Liver (tissue), 9 donors: ENCODE data around the gene SON. TPM values are rescaled to one million over a fixed set of nuclear protein-coding genes. Genes with fewer than 3 reads are reported as not detected.

Experiments
- DNase-seq: peaks from one replicate; pipeline ENCODE4 v3.0.0-alpha.2; 2017; ENCODE audit warnings: low spot score
- H3K27ac ChIP-seq, 2 donors: one replicate each; pipeline ENCODE4 v1.7.0; 2013; ENCODE audit warnings: inconsistent platforms in 2 of 2, low read length in 2 of 2, control low read depth in 1 of 2, low read depth in 1 of 2, mild to moderate bottlenecking in 1 of 2
- H3K27me3 ChIP-seq, 4 donors: one replicate each; pipeline versions ENCODE4 v1.6.1 to v1.7.0; 2013; ENCODE audit warnings: low read length in 3 of 4, inconsistent platforms in 1 of 4, mild to moderate bottlenecking in 1 of 4, moderate library complexity in 1 of 4; ENCODE audit not compliant: control insufficient read depth in 4 of 4, insufficient read depth in 4 of 4
- H3K36me3 ChIP-seq, 4 donors: one replicate each; pipeline versions ENCODE4 v1.6.1 to v1.7.0; 2013; ENCODE audit warnings: low read length in 3 of 4, mild to moderate bottlenecking in 3 of 4, low read depth in 1 of 4, moderate library complexity in 1 of 4; ENCODE audit not compliant: control insufficient read depth in 4 of 4, insufficient read depth in 3 of 4
- H3K4me1 ChIP-seq, 4 donors: one replicate each; pipeline versions ENCODE4 v1.6.1 to v1.7.0; 2013; ENCODE audit warnings: low read length in 3 of 4, mild to moderate bottlenecking in 3 of 4, moderate library complexity in 1 of 4; ENCODE audit not compliant: control insufficient read depth in 4 of 4, insufficient read depth in 4 of 4
- H3K4me3 ChIP-seq, 3 donors: one replicate each; pipeline versions ENCODE4 v1.6.1 to v1.7.0; 2013; ENCODE audit warnings: low read length in 3 of 3, control low read depth in 1 of 3, low read depth in 1 of 3, mild to moderate bottlenecking in 1 of 3
- H3K9ac ChIP-seq, 2 donors: one replicate each; pipeline ENCODE4 v1.7.0; 2013; ENCODE audit warnings: low read length in 2 of 2, mild to moderate bottlenecking in 2 of 2, moderate library complexity in 2 of 2, control low read depth in 1 of 2, low read depth in 1 of 2
- H3K9me3 ChIP-seq, 4 donors: one replicate each; pipeline versions ENCODE4 v1.6.1 to v1.7.0; 2013; ENCODE audit warnings: low read length in 3 of 4; ENCODE audit not compliant: control insufficient read depth in 4 of 4
- EGR1 ChIP-seq, 2 donors: IDR thresholded peaks; 2 replicates each; pipeline ENCODE4 v1.6.1; 2016 to 2018; ENCODE audit warnings: antibody characterized with exemption in 2 of 2, low read depth in 2 of 2
- FOXA1 ChIP-seq: IDR thresholded peaks from 2 replicates; pipeline ENCODE4 v1.6.1; 2016; ENCODE audit warnings: antibody characterized with exemption
- FOXA2 ChIP-seq: IDR thresholded peaks from 2 replicates; pipeline ENCODE4 v1.6.1; 2016; ENCODE audit warnings: antibody characterized with exemption
- GABPA ChIP-seq, 2 donors: IDR thresholded peaks in 1 of 2; conservative IDR thresholded peaks in 1 of 2; 2 replicates each; pipeline ENCODE4 v1.6.1; 2016; ENCODE audit warnings: antibody characterized with exemption in 2 of 2, mild to moderate bottlenecking in 1 of 2, moderate library complexity in 1 of 2
- HNF4A ChIP-seq, 2 donors: conservative IDR thresholded peaks; 2 replicates each; pipeline ENCODE4 v1.6.1; 2016; ENCODE audit warnings: antibody characterized with exemption in 2 of 2, mild to moderate bottlenecking in 2 of 2
- HNF4G ChIP-seq: IDR thresholded peaks from 2 replicates; pipeline ENCODE4 v1.6.1; 2016; ENCODE audit warnings: antibody characterized with exemption
- JUND ChIP-seq, 2 donors: IDR thresholded peaks; 2 replicates each; pipeline ENCODE4 v1.6.1; 2016; ENCODE audit warnings: antibody characterized with exemption in 2 of 2
- NR2F2 ChIP-seq: IDR thresholded peaks from 2 replicates; pipeline ENCODE4 v1.6.1; 2016; ENCODE audit warnings: antibody characterized with exemption
- RAD21 ChIP-seq, 2 donors: IDR thresholded peaks; 2 replicates each; pipeline ENCODE4 v1.6.1; 2016; ENCODE audit warnings: antibody characterized with exemption in 2 of 2, mild to moderate bottlenecking in 2 of 2
- RXRA ChIP-seq, 2 donors: IDR thresholded peaks; 2 replicates each; pipeline ENCODE4 v1.6.1; 2017 to 2018; ENCODE audit warnings: antibody characterized with exemption in 2 of 2, mild to moderate bottlenecking in 1 of 2
- SP1 ChIP-seq: IDR thresholded peaks from 2 replicates; pipeline ENCODE4 v1.6.1; 2018; ENCODE audit warnings: antibody characterized with exemption, mild to moderate bottlenecking
- TAF1 ChIP-seq: conservative IDR thresholded peaks from 2 replicates; pipeline ENCODE4 v1.6.1; 2016; ENCODE audit warnings: antibody characterized with exemption, mild to moderate bottlenecking
- YY1 ChIP-seq: IDR thresholded peaks from 2 replicates; pipeline ENCODE4 v1.6.1; 2016; ENCODE audit warnings: antibody characterized with exemption, mild to moderate bottlenecking
- WGBS: extraction: QIAGEN DNeasy Blood & Tissue Kit; methylation state at CpG from one replicate; pipeline ENCODE4 v1.1.7; 2013; 5-methylcytosine and 5-hydroxymethylcytosine counted together
- polyA plus RNA-seq, 2 donors: library from polyadenylated mRNA; stranded (reverse) in 1 of 2; unstranded in 1 of 2; fragments of 200-250 nt in 1 of 2; fragments of >200 nt in 1 of 2; fragmentation: Nextera tagmentation in 1 of 2; extraction: Ambion mirVana in 1 of 2; gene quantifications; one replicate each; pipeline versions ENCODE4 v1.2.1 to v1.2.3, GENCODE V29; 2013 to 2015
- total RNA-seq, 2 donors: library from RNA; depleted of rRNA; stranded (reverse); fragments of >200 nt; gene quantifications; one replicate each; pipeline ENCODE4 v1.2.3, GENCODE V29; 2014
- TF ChIP-seq, protein P1 (sequence below): IDR thresholded peaks from 2 replicates; pipeline ENCODE4 v1.6.1; 2016; ENCODE audit warnings: antibody characterized with exemption
- TF ChIP-seq, protein P2 (sequence below): IDR thresholded peaks from 2 replicates; pipeline ENCODE4 v1.6.1; 2016; ENCODE audit warnings: antibody characterized with exemption, mild to moderate bottlenecking
- TF ChIP-seq, protein P3 (sequence below): fragments of 150-350 bp; IDR thresholded peaks from 2 replicates; pipeline ENCODE4 v1.5.1; 2017; ENCODE audit warnings: improper control_type of control experiment, low read depth, low read length; ENCODE audit not compliant: missing input control
- TF ChIP-seq, protein P4 (sequence below): IDR thresholded peaks from 2 replicates; pipeline ENCODE4 v1.6.1; 2016; ENCODE audit warnings: antibody characterized with exemption
- TF ChIP-seq, protein P5 (sequence below): IDR thresholded peaks from 2 replicates; pipeline ENCODE4 v1.6.1; 2016; ENCODE audit warnings: antibody characterized with exemption
- donor health status: healthy.
- donor health status: healthy.
- donor health status: healthy.
- donor health status: healthy.
- donor health status: healthy.

SON gene
- total and polyA plus RNA-seq, 4 donors, result 42.7 to 264 (median 157) TPM

DNA sequence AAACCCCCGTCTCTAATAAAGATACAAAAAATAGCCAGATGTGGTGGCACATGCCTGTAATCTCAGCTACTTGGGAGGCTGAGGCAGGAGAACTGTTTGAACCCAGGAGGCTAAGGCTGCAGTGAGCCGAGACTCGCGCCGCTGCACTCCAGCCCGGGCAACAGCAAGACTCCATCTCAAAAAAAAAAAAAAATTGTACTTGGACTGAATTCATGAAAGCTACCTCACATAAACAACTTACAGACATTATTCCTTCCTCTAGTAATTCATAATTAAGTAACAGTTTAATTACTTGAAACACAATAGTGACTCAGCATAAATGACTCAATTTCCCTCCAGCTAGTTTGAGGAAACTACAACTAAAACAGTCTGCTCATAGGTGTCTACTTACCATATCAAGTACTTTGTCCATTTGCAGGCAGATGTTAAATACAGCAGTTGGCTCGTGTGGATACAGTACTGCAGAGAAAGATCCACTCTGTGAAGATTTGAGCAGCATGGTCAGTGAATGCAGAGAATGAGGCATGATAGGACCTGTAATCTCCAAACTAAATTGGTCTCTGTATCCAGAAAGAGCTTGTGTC, 36.2 kb downstream of the SON start:
- H3K36me3 ChIP-seq, result peaks cover 3 to 16% (median 12%) of the 10 kb centered on the region in 4 donors
- H3K4me1 ChIP-seq, result peaks cover 1 to 18% (median 10%) of the 10 kb centered on the region in 4 donors
- no peak for DNase-seq
- no peak overlapping the region for H3K9ac ChIP-seq
- no peaks in the 10 kb centered on the region for H3K27me3 ChIP-seq
- whole genome bisulfite sequencing, result 95% methylated on average over 7 of the region's 7 CpGs
- H3K9me3 ChIP-seq, result no peaks in the 10 kb centered on the region
- H3K4me3 ChIP-seq, result no peak overlapping the region
- H3K27ac ChIP-seq, result no peak overlapping the region
- TF ChIP-seq RXRA (IDR thresholded peaks at IDR 0.05) (no peak), FOXA1 (no peak), HNF4A (conservative IDR thresholded peaks at IDR 0.05) (no peak), NR2F2 (no peak), RAD21 (IDR thresholded peaks at IDR 0.05) (no peak), YY1 (no peak), HNF4G (no peak), SP1 (no peak), EGR1 (IDR thresholded peaks at IDR 0.05; ENCODE audit: low read depth in 2 of 2) (no peak), TAF1 (no peak), JUND (IDR thresholded peaks at IDR 0.05) (no peak), FOXA2 (no peak), GABPA (IDR thresholded peaks at IDR 0.05 in 1 of 2, conservative IDR thresholded peaks at IDR 0.05 in 1 of 2) (no peak)
- TF ChIP-seq, protein P1, sequence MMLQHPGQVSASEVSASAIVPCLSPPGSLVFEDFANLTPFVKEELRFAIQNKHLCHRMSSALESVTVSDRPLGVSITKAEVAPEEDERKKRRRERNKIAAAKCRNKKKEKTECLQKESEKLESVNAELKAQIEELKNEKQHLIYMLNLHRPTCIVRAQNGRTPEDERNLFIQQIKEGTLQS, result no peak
- TF ChIP-seq, protein P2, sequence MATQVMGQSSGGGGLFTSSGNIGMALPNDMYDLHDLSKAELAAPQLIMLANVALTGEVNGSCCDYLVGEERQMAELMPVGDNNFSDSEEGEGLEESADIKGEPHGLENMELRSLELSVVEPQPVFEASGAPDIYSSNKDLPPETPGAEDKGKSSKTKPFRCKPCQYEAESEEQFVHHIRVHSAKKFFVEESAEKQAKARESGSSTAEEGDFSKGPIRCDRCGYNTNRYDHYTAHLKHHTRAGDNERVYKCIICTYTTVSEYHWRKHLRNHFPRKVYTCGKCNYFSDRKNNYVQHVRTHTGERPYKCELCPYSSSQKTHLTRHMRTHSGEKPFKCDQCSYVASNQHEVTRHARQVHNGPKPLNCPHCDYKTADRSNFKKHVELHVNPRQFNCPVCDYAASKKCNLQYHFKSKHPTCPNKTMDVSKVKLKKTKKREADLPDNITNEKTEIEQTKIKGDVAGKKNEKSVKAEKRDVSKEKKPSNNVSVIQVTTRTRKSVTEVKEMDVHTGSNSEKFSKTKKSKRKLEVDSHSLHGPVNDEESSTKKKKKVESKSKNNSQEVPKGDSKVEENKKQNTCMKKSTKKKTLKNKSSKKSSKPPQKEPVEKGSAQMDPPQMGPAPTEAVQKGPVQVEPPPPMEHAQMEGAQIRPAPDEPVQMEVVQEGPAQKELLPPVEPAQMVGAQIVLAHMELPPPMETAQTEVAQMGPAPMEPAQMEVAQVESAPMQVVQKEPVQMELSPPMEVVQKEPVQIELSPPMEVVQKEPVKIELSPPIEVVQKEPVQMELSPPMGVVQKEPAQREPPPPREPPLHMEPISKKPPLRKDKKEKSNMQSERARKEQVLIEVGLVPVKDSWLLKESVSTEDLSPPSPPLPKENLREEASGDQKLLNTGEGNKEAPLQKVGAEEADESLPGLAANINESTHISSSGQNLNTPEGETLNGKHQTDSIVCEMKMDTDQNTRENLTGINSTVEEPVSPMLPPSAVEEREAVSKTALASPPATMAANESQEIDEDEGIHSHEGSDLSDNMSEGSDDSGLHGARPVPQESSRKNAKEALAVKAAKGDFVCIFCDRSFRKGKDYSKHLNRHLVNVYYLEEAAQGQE, result no peak
- TF ChIP-seq, protein P3, sequence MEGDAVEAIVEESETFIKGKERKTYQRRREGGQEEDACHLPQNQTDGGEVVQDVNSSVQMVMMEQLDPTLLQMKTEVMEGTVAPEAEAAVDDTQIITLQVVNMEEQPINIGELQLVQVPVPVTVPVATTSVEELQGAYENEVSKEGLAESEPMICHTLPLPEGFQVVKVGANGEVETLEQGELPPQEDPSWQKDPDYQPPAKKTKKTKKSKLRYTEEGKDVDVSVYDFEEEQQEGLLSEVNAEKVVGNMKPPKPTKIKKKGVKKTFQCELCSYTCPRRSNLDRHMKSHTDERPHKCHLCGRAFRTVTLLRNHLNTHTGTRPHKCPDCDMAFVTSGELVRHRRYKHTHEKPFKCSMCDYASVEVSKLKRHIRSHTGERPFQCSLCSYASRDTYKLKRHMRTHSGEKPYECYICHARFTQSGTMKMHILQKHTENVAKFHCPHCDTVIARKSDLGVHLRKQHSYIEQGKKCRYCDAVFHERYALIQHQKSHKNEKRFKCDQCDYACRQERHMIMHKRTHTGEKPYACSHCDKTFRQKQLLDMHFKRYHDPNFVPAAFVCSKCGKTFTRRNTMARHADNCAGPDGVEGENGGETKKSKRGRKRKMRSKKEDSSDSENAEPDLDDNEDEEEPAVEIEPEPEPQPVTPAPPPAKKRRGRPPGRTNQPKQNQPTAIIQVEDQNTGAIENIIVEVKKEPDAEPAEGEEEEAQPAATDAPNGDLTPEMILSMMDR, result no peak
- TF ChIP-seq, protein P4, sequence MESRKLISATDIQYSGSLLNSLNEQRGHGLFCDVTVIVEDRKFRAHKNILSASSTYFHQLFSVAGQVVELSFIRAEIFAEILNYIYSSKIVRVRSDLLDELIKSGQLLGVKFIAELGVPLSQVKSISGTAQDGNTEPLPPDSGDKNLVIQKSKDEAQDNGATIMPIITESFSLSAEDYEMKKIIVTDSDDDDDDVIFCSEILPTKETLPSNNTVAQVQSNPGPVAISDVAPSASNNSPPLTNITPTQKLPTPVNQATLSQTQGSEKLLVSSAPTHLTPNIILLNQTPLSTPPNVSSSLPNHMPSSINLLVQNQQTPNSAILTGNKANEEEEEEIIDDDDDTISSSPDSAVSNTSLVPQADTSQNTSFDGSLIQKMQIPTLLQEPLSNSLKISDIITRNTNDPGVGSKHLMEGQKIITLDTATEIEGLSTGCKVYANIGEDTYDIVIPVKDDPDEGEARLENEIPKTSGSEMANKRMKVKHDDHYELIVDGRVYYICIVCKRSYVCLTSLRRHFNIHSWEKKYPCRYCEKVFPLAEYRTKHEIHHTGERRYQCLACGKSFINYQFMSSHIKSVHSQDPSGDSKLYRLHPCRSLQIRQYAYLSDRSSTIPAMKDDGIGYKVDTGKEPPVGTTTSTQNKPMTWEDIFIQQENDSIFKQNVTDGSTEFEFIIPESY, result no peak
- TF ChIP-seq, protein P5, sequence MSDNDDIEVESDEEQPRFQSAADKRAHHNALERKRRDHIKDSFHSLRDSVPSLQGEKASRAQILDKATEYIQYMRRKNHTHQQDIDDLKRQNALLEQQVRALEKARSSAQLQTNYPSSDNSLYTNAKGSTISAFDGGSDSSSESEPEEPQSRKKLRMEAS, result no peak
